Measurements from ENCODE around the gene ABR. TPM values are rescaled to one million over a fixed set of nuclear protein-coding genes. Genes with fewer than 3 reads are reported as not detected.

ABR gene
- total and polyA plus RNA-seq, 2 of the 13 experiments (the other 11 are each of a cell fraction or from before 2014, with no cell fraction given), result 12.4 to 40.4 TPM

GRCh38 chr17:1004769-1005295, 174.9 kb downstream of the ABR start:
- TF ChIP-seq ARNT2 (CRISPR knock-in tag; IDR thresholded peaks at IDR 0.05; ENCODE audit: low read depth), result no peak
- TF ChIP-seq AGO2 (optimal IDR thresholded peaks at IDR 0.05; ENCODE audit: low read depth, low read length), result peak; percentile 49
- TF ChIP-seq ZBTB7A (CRISPR knock-in tag; IDR thresholded peaks at IDR 0.05), result no peak
- Histone ChIP-seq H2AFZ (ENCODE audit: low read length) (no peak overlapping the region), H3K9ac (ENCODE audit: insufficient read depth, low read depth, low read length) (no peak overlapping the region), H3K36me3 (replicated peaks in 1 of 2; ENCODE audit: control insufficient read depth in 1 of 2, insufficient read depth in 2 of 2, low read length in 2 of 2) (peaks cover 7 to 20% of the 10 kb centered on the region in 2 experiments), H3K79me2 (ENCODE audit: insufficient read depth, low read length) (no peaks in the 10 kb centered on the region), H3K27ac (ENCODE audit: extremely low read length, insufficient read depth, low read length) (no peak overlapping the region), H3K4me3 (replicated peaks in 1 of 3; ENCODE audit: insufficient read depth in 1 of 3, low read depth in 2 of 3, low read length in 3 of 3) (no peak overlapping the region), H4K20me1 (ENCODE audit: insufficient read depth, low read length) (no peaks in the 10 kb centered on the region), H3K4me1 (ENCODE audit: insufficient read depth, low read length) (peaks cover 25% of the 10 kb centered on the region), H3K9me3 (ENCODE audit: low read length) (no peaks in the 10 kb centered on the region), H3K27me3 (ENCODE audit: control insufficient read depth in 1 of 2, insufficient read depth in 2 of 2, low read length in 2 of 2) (no peaks in the 10 kb centered on the region), H3K4me2 (ENCODE audit: low read depth, low read length) (no peak overlapping the region)
- WGBS (ENCODE audit: low lambda C conversion rate), result 94% methylated on average over 9 of the region's 13 CpGs
- intact Hi-C loops (cut with micrococcal nuclease; ENCODE audit: unreplicated experiment), result no loop called here
- BruUV-seq (replicated peaks), result no TSS peak
- DNase-seq (ENCODE audit: low spot score), result no peak
- in situ Hi-C loops (cut with HindIII; ENCODE audit: extremely low pct_ligation_motif_present, low pct_unique_long_range_greater_than_20kb), result no loop called here
- no peak for FAIRE-seq
- CTCF ChIA-PET (ENCODE audit: low intra/inter-chr PET ratio, low total read pairs), result no interaction called here
- POLR2A ChIA-PET, result no interaction called here
- no peak; the same call in 2 of the 3 replicates for ATAC-seq

GRCh38 chr17:1003972-1004768, 175.6 kb downstream of the ABR start:
- Histone ChIP-seq H3K27ac (ENCODE audit: extremely low read length, insufficient read depth, low read length) (no peak overlapping the region), H3K79me2 (ENCODE audit: insufficient read depth, low read length) (peaks cover 4% of the 10 kb centered on the region), H2AFZ (ENCODE audit: low read length) (no peak overlapping the region), H3K9me3 (ENCODE audit: low read length) (no peaks in the 10 kb centered on the region), H3K4me3 (replicated peaks in 1 of 3; ENCODE audit: insufficient read depth in 1 of 3, low read depth in 2 of 3, low read length in 3 of 3) (no peak overlapping the region), H3K4me2 (ENCODE audit: low read depth, low read length) (no peak overlapping the region), H3K9ac (ENCODE audit: insufficient read depth, low read depth, low read length) (no peak overlapping the region), H3K4me1 (ENCODE audit: insufficient read depth, low read length) (peaks cover 31% of the 10 kb centered on the region), H3K36me3 (replicated peaks in 1 of 2; ENCODE audit: control insufficient read depth in 1 of 2, insufficient read depth in 2 of 2, low read length in 2 of 2) (peaks cover 7 to 26% of the 10 kb centered on the region in 2 experiments), H3K27me3 (ENCODE audit: control insufficient read depth in 1 of 2, insufficient read depth in 2 of 2, low read length in 2 of 2) (no peaks in the 10 kb centered on the region), H4K20me1 (ENCODE audit: insufficient read depth, low read length) (peaks cover 4% of the 10 kb centered on the region; the same call in 1 of the 2 replicates)
- ATAC-seq (no peak; the same call in 2 of the 3 replicates), FAIRE-seq (no peak), DNase-seq (ENCODE audit: low spot score) (no peak)
- intact Hi-C loops (cut with micrococcal nuclease; ENCODE audit: unreplicated experiment) (no loop called here), in situ Hi-C loops (cut with HindIII; ENCODE audit: extremely low pct_ligation_motif_present, low pct_unique_long_range_greater_than_20kb) (no loop called here)
- WGBS (ENCODE audit: low lambda C conversion rate), result 96% methylated on average over 17 of the region's 30 CpGs
- POLR2A ChIA-PET, result no interaction called here
- peak; percentile 72 for TF ChIP-seq AGO2 (optimal IDR thresholded peaks at IDR 0.05; ENCODE audit: low read depth, low read length)
- no peak for TF ChIP-seq FOXP4 (CRISPR knock-in tag; IDR thresholded peaks at IDR 0.05)
- BruUV-seq (replicated peaks), result no TSS peak
- CTCF ChIA-PET (ENCODE audit: low intra/inter-chr PET ratio, low total read pairs), result no interaction called here
